ENCODE results near the gene PKNOX2. TPM values are rescaled to one million over a fixed set of nuclear protein-coding genes. Genes with fewer than 3 reads are reported as not detected.

PKNOX2 gene
- total RNA-seq, 1 donor from 2014 or later, result 39.9 TPM

- TF ChIP-seq, protein P1, sequence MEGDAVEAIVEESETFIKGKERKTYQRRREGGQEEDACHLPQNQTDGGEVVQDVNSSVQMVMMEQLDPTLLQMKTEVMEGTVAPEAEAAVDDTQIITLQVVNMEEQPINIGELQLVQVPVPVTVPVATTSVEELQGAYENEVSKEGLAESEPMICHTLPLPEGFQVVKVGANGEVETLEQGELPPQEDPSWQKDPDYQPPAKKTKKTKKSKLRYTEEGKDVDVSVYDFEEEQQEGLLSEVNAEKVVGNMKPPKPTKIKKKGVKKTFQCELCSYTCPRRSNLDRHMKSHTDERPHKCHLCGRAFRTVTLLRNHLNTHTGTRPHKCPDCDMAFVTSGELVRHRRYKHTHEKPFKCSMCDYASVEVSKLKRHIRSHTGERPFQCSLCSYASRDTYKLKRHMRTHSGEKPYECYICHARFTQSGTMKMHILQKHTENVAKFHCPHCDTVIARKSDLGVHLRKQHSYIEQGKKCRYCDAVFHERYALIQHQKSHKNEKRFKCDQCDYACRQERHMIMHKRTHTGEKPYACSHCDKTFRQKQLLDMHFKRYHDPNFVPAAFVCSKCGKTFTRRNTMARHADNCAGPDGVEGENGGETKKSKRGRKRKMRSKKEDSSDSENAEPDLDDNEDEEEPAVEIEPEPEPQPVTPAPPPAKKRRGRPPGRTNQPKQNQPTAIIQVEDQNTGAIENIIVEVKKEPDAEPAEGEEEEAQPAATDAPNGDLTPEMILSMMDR (IDR thresholded peaks at IDR 0.05; ENCODE audit: unreplicated experiment), result no peak
- H3K27ac Mint-ChIP-seq, result no peak overlapping the region
- H3K9me3 Mint-ChIP-seq (ENCODE audit: low read depth), result peaks cover 13% of the 10 kb centered on the region
- H3K4me1 Mint-ChIP-seq (ENCODE audit: low read depth), result peaks cover 6% of the 10 kb centered on the region
- no peaks in the 10 kb centered on the region for H3K27me3 Mint-ChIP-seq
- no peak for DNase-seq (ENCODE audit: low spot score, unreplicated experiment)
- no peak overlapping the region for H3K4me3 Mint-ChIP-seq (ENCODE audit: low read depth)
- H3K36me3 Mint-ChIP-seq (ENCODE audit: insufficient read depth), result peaks cover 16% of the 10 kb centered on the region
Measured at GRCh38 chr11:125320347-125321076, 156.0 kb downstream of the PKNOX2 start.

GRCh38 chr11:125322289-125322688, 157.7 kb downstream of the PKNOX2 start:
- Mint-ChIP-seq H3K27ac (no peak overlapping the region), H3K9me3 (ENCODE audit: low read depth) (peaks cover 6% of the 10 kb centered on the region)
- TF ChIP-seq, protein P1 (IDR thresholded peaks at IDR 0.05; ENCODE audit: unreplicated experiment), result no peak

DNA sequence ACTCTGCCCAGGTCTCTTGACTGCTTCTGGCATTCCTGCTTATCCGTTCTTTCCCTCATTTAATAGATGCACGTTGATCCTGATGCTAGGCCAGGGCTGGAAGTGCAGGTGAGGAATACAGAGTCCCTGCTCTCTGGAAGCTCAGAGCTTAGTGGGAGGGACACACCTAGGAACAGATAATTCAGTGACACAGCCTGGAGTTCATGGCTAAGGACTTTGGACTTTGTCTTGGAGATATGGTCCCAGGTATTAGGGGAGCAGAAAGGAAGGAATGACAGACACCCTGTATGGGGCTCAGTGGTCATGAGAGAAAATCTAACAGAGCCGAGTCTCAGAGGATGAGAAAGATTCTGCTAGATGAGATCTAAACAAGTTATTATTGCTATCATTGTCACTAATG, 160.6 kb downstream of the PKNOX2 start:
- TF ChIP-seq, protein P1 (IDR thresholded peaks at IDR 0.05; ENCODE audit: unreplicated experiment), result no peak
- no peak for DNase-seq (ENCODE audit: low spot score, unreplicated experiment)
- no peak overlapping the region for H3K4me3 Mint-ChIP-seq (ENCODE audit: low read depth)
- no peak overlapping the region for H3K27ac Mint-ChIP-seq
- peaks cover 2% of the 10 kb centered on the region for H3K36me3 Mint-ChIP-seq (ENCODE audit: insufficient read depth)
- peaks cover 6% of the 10 kb centered on the region for H3K4me1 Mint-ChIP-seq (ENCODE audit: low read depth)
- no peaks in the 10 kb centered on the region for H3K27me3 Mint-ChIP-seq
- no peaks in the 10 kb centered on the region for H3K9me3 Mint-ChIP-seq (ENCODE audit: low read depth)

More at GRCh38 chr11:125322289-125322688, 157.7 kb downstream of the PKNOX2 start:
- Mint-ChIP-seq H3K4me3 (ENCODE audit: low read depth) (no peak overlapping the region), H3K27me3 (no peaks in the 10 kb centered on the region), H3K36me3 (ENCODE audit: insufficient read depth) (peaks cover 8% of the 10 kb centered on the region), H3K4me1 (ENCODE audit: low read depth) (peaks cover 6% of the 10 kb centered on the region)
- no peak for DNase-seq (ENCODE audit: low spot score, unreplicated experiment)

DNA sequence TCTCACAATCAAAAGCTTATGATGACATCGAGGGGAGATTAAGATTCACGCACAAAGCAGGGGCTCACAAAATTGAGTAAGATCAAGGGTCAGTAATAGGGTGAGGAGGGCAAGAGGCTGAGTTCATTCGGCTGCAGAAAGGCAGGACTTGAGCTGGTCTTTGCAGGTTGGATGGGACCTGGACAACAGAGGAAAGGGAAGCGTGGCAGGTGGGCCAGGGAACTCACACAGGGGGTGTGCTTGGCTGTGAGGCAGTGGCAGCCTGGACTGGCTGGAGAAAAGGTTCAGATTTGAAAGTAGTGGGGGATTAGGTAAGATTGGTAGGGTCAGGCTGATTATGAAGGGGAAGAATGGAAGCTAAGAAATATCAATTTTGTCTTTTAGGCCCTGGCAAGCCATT, 161.6 kb downstream of the PKNOX2 start:
- Mint-ChIP-seq H3K9me3 (ENCODE audit: low read depth) (no peaks in the 10 kb centered on the region), H3K4me1 (ENCODE audit: low read depth) (peaks cover 6% of the 10 kb centered on the region), H3K27me3 (no peaks in the 10 kb centered on the region), H3K4me3 (ENCODE audit: low read depth) (no peak overlapping the region), H3K36me3 (ENCODE audit: insufficient read depth) (peaks cover 2% of the 10 kb centered on the region), H3K27ac (no peak overlapping the region)
- DNase-seq (ENCODE audit: low spot score, unreplicated experiment), result no peak
- TF ChIP-seq, protein P1 (IDR thresholded peaks at IDR 0.05; ENCODE audit: unreplicated experiment), result no peak

GRCh38 chr11:125327518-125328224, 163.1 kb downstream of the PKNOX2 start:
- peaks cover 3% of the 10 kb centered on the region for H3K36me3 Mint-ChIP-seq (ENCODE audit: insufficient read depth)
- TF ChIP-seq, protein P1 (IDR thresholded peaks at IDR 0.05; ENCODE audit: unreplicated experiment), result no peak
- no peak for DNase-seq (ENCODE audit: low spot score, unreplicated experiment)
- H3K27me3 Mint-ChIP-seq, result no peaks in the 10 kb centered on the region
- peaks cover 6% of the 10 kb centered on the region for H3K4me1 Mint-ChIP-seq (ENCODE audit: low read depth)
- H3K4me3 Mint-ChIP-seq (ENCODE audit: low read depth), result no peak overlapping the region
- H3K27ac Mint-ChIP-seq, result no peak overlapping the region
- no peaks in the 10 kb centered on the region for H3K9me3 Mint-ChIP-seq (ENCODE audit: low read depth)

All from progenitor cell of endocrine pancreas (in vitro differentiated cells).